Panc1 (cell line): ENCODE measurements around the gene PIK3R1.

Experiments used
- CTCF ChIP-seq: fragments of 450-650 bp; IDR thresholded peaks from 2 replicates; pipeline ENCODE4 v1.5.1; 2017; ENCODE audit warnings: mild to moderate bottlenecking
- REST ChIP-seq, 2 experiments: IDR thresholded peaks; 2 replicates each; pipeline ENCODE4 v1.6.1; 2011 to 2012; ENCODE audit warnings: low read depth in 2 of 2, control low read depth in 1 of 2, low read length in 1 of 2, mild to moderate bottlenecking in 1 of 2, moderate library complexity in 1 of 2; ENCODE audit not compliant: insufficient read depth in 1 of 2
- SIN3A ChIP-seq: IDR thresholded peaks from 2 replicates; pipeline ENCODE4 v1.6.1; 2012; ENCODE audit warnings: low read depth, mild to moderate bottlenecking, low read length, moderate library complexity, borderline replicate concordance; ENCODE audit not compliant: insufficient read depth

- TF ChIP-seq REST (IDR thresholded peaks at IDR 0.05; ENCODE audit: insufficient read depth in 1 of 2, low read depth in 2 of 2, low read length in 1 of 2), result no peak
- no peak for TF ChIP-seq CTCF
- TF ChIP-seq SIN3A, result no peak
These were observed 23.9 kb downstream of the PIK3R1 start for GRCh38 chr5:68239487-68239886.
